ENCODE data around the gene GPC5.
"Not testable (repeated sequence)": the region's sequence is repeated elsewhere in the genome, so short reads cannot be mapped to it uniquely, and the experiment has no call there.

GPC5 gene

GRCh38 chr13:92265408-92265807 is 867.0 kb downstream of the GPC5 start:
- DNase-seq (ENCODE audit: low read depth): no peak

GRCh38 chr13:92270990-92271389 is 872.6 kb downstream of the GPC5 start:
- DNase-seq (ENCODE audit: low read depth): no peak

- DNase-seq (ENCODE audit: low read depth): no peak
Observed at GRCh38 chr13:92272177-92272576, 873.8 kb downstream of the GPC5 start.

GRCh38 chr13:92280986-92281385 is 882.6 kb downstream of the GPC5 start:
- not testable (repeated sequence) for DNase-seq (ENCODE audit: low read depth)

GRCh38 chr13:92290718-92291307 is 892.4 kb downstream of the GPC5 start:
- not testable (repeated sequence) for DNase-seq (ENCODE audit: low read depth)

- DNase-seq (ENCODE audit: low read depth): not testable (repeated sequence)
Observed at GRCh38 chr13:92294533-92294932, 896.1 kb downstream of the GPC5 start.

GRCh38 chr13:92296154-92296671 is 897.8 kb downstream of the GPC5 start:
- DNase-seq (ENCODE audit: low read depth): not testable (repeated sequence)

- no peak for DNase-seq (ENCODE audit: low read depth)
Observed at GRCh38 chr13:92297971-92298942, 899.8 kb downstream of the GPC5 start.

- no peak for DNase-seq (ENCODE audit: low read depth)
Observed at GRCh38 chr13:92300651-92301050, 902.2 kb downstream of the GPC5 start.

- no peak for DNase-seq (ENCODE audit: low read depth)
Observed at GRCh38 chr13:92303428-92303827, 905.0 kb downstream of the GPC5 start.

GRCh38 chr13:92307752-92308151 is 909.3 kb downstream of the GPC5 start:
- no peak for DNase-seq (ENCODE audit: low read depth)

- no peak for DNase-seq (ENCODE audit: low read depth)
Observed at GRCh38 chr13:92312823-92313222, 914.4 kb downstream of the GPC5 start.

- DNase-seq (ENCODE audit: low read depth): no peak
Observed at GRCh38 chr13:92313382-92313781, 915.0 kb downstream of the GPC5 start.

GRCh38 chr13:92315265-92315664 is 916.8 kb downstream of the GPC5 start:
- DNase-seq (ENCODE audit: low read depth): no peak

GRCh38 chr13:92316030-92316429 is 917.6 kb downstream of the GPC5 start:
- DNase-seq (ENCODE audit: low read depth): no peak

- no peak for DNase-seq (ENCODE audit: low read depth)
Observed at GRCh38 chr13:92317066-92317465, 918.6 kb downstream of the GPC5 start.

GRCh38 chr13:92320323-92320722 is 921.9 kb downstream of the GPC5 start:
- no peak for DNase-seq (ENCODE audit: low read depth)

- DNase-seq (ENCODE audit: low read depth): no peak
Observed at GRCh38 chr13:92321174-92321573, 922.8 kb downstream of the GPC5 start.

- DNase-seq (ENCODE audit: low read depth): no peak
Observed at GRCh38 chr13:92345627-92346026, 947.2 kb downstream of the GPC5 start.

GRCh38 chr13:92346046-92346445 is 947.6 kb downstream of the GPC5 start:
- no peak for DNase-seq (ENCODE audit: low read depth)

- no peak for DNase-seq (ENCODE audit: low read depth)
Observed at GRCh38 chr13:92354583-92354982, 956.2 kb downstream of the GPC5 start.

GRCh38 chr13:92355213-92355612 is 956.8 kb downstream of the GPC5 start:
- DNase-seq (ENCODE audit: low read depth): no peak

- DNase-seq (ENCODE audit: low read depth): no peak
Observed at GRCh38 chr13:92362717-92363116, 964.3 kb downstream of the GPC5 start.
